ENCODE measurements around the gene SLC38A8. TPM values are rescaled to one million over a fixed set of nuclear protein-coding genes. Genes with fewer than 3 reads are reported as not detected.

The SLC38A8 gene
- total RNA-seq, 3 donors from 2014 or later: not detected

DNA sequence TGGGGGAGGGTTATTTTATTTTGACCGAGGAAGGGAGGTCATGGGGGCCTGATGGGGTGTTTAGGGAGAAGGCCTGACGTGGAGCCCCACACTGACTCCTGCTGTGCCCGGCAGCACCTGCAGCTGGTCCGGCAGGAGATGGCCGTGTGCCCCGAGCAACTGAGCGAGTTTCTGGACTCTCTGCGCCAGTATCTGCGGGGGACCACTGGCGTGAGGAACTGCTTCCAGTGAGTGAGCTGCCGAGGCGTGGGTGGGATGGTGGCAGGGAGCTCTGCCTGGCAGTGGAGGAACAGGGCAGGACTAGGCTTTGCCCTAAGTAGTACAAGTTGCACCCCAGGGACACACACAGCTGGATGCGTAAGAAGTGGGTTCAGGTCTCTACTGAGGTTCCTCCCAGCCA, 44.5 kb downstream of the SLC38A8 start:
- no peak overlapping the region for H3K4me3 ChIP-seq
- DNase-seq (ENCODE audit: low spot score in 2 of 2): no peak
- peaks cover 0 to 4% of the 10 kb centered on the region in 2 donors for H3K27me3 ChIP-seq
- TF ChIP-seq, protein P1, sequence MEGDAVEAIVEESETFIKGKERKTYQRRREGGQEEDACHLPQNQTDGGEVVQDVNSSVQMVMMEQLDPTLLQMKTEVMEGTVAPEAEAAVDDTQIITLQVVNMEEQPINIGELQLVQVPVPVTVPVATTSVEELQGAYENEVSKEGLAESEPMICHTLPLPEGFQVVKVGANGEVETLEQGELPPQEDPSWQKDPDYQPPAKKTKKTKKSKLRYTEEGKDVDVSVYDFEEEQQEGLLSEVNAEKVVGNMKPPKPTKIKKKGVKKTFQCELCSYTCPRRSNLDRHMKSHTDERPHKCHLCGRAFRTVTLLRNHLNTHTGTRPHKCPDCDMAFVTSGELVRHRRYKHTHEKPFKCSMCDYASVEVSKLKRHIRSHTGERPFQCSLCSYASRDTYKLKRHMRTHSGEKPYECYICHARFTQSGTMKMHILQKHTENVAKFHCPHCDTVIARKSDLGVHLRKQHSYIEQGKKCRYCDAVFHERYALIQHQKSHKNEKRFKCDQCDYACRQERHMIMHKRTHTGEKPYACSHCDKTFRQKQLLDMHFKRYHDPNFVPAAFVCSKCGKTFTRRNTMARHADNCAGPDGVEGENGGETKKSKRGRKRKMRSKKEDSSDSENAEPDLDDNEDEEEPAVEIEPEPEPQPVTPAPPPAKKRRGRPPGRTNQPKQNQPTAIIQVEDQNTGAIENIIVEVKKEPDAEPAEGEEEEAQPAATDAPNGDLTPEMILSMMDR (IDR thresholded peaks at IDR 0.05): no peak
- TF ChIP-seq POLR2A (IDR thresholded peaks at IDR 0.05) (no peak), POLR2AphosphoS5 (IDR thresholded peaks at IDR 0.05) (no peak)
- intact Hi-C loops (cut with DNase I; ENCODE audit: low total_unique reads): no loop called here
- no peak overlapping the region for H3K27ac ChIP-seq
- no peaks in the 10 kb centered on the region for H3K9me3 ChIP-seq
- no peaks in the 10 kb centered on the region for H3K36me3 ChIP-seq
- peaks cover 0 to 1% of the 10 kb centered on the region in 2 donors for H3K4me1 ChIP-seq

DNA sequence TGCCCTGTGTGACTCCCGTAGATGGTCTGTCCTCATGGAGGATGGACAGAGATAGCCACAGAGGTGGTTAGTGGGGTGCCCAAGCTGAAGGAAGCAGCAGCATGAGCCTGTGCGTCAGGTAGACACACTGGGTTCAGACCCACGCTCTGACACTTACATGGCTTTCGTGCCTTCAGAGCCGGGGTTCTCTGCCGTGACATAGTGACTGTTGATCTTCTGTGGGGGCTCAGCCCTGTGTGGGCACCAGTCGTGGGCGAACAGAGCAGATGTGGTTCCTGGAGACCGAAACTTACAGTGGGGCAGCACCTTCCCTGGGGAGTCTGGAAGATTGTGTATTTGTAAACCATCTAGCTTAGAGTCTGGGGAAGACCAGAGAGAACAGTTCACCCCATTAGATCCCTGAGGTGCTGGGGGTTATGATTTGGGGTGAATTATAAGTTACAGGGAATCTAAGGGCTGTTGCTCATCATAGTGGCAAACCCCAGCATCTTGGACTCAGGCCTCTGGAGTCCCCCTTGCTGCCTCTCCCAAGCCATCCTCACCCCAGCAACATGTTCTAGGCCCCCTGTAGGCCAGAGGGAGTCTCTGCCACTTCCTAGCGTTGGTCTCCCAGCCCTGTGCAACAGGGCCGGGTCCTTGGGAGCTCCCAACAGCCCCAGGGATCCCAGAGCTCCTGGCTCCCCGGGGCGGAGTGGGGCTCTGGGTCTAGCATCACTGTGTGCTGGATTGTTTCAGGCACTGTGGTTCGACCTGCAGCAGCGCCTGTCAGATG, 45.9 kb downstream of the SLC38A8 start:
- no peak for DNase-seq (ENCODE audit: low spot score in 2 of 2)
- Histone ChIP-seq H3K9me3 (no peaks in the 10 kb centered on the region), H3K27ac (no peak overlapping the region), H3K4me1 (peaks cover 0 to 5% of the 10 kb centered on the region in 2 donors), H3K4me3 (no peak overlapping the region), H3K36me3 (no peaks in the 10 kb centered on the region), H3K27me3 (peaks cover 0 to 4% of the 10 kb centered on the region in 2 donors)
- intact Hi-C loops (cut with DNase I; ENCODE audit: low total_unique reads): no loop called here
- TF ChIP-seq POLR2AphosphoS5 (IDR thresholded peaks at IDR 0.05) (no peak), POLR2A (IDR thresholded peaks at IDR 0.05) (no peak)
- TF ChIP-seq, protein P1 (IDR thresholded peaks at IDR 0.05): no peak

- no peak for DNase-seq (ENCODE audit: low spot score in 2 of 2)
- H3K4me3 ChIP-seq: no peak overlapping the region
- no peaks in the 10 kb centered on the region for H3K36me3 ChIP-seq
- peaks cover 0 to 5% of the 10 kb centered on the region in 2 donors for H3K4me1 ChIP-seq
- no peak overlapping the region for H3K27ac ChIP-seq
- TF ChIP-seq POLR2A (IDR thresholded peaks at IDR 0.05) (no peak), POLR2AphosphoS5 (IDR thresholded peaks at IDR 0.05) (no peak)
- TF ChIP-seq, protein P1 (IDR thresholded peaks at IDR 0.05): no peak
- intact Hi-C loops (cut with DNase I; ENCODE audit: low total_unique reads): no loop called here
- H3K27me3 ChIP-seq: peaks cover 0 to 4% of the 10 kb centered on the region in 2 donors
- no peaks in the 10 kb centered on the region for H3K9me3 ChIP-seq
Measured at GRCh38 chr16:83995754-83996153, 46.8 kb downstream of the SLC38A8 start.

DNA sequence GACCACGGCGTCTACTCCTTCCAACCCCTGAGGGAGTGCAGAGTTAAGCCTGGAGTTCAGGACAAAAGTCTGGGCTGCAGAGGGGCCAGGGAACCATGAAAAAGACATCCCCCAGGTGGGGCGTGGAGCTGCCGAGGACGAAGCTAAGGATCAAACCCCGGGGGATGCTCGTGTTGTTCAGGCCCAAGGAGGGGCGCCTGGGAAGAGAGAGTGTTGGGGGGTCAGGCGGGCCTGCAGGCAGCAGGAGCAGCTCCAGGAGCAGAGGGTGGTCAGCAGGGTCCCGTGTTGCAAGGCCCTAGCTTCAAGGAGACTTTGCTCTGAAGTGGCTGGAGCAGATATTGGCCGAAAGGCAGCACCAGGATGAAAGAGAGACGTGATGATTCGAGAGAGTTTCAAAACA, 47.9 kb downstream of the SLC38A8 start:
- Histone ChIP-seq H3K36me3 (no peaks in the 10 kb centered on the region), H3K27ac (no peak overlapping the region), H3K27me3 (peaks cover 0 to 4% of the 10 kb centered on the region in 2 donors), H3K4me3 (no peak overlapping the region), H3K4me1 (peaks cover 0 to 5% of the 10 kb centered on the region in 2 donors), H3K9me3 (no peaks in the 10 kb centered on the region)
- intact Hi-C loops (cut with DNase I; ENCODE audit: low total_unique reads): no loop called here
- TF ChIP-seq, protein P1 (IDR thresholded peaks at IDR 0.05): no peak
- no peak for TF ChIP-seq POLR2A (IDR thresholded peaks at IDR 0.05)
- TF ChIP-seq POLR2AphosphoS5 (IDR thresholded peaks at IDR 0.05): no peak
- no peak for DNase-seq (ENCODE audit: low spot score in 2 of 2)

GRCh38 chr16:83994087-83994486, 48.5 kb downstream of the SLC38A8 start:
- Histone ChIP-seq H3K36me3 (no peaks in the 10 kb centered on the region), H3K27me3 (peaks cover 0 to 4% of the 10 kb centered on the region in 2 donors), H3K27ac (no peak overlapping the region), H3K9me3 (no peaks in the 10 kb centered on the region), H3K4me3 (no peak overlapping the region), H3K4me1 (peaks cover 0 to 5% of the 10 kb centered on the region in 2 donors)
- no peak for DNase-seq (ENCODE audit: low spot score in 2 of 2)
- TF ChIP-seq, protein P1 (IDR thresholded peaks at IDR 0.05): no peak
- intact Hi-C loops (cut with DNase I; ENCODE audit: low total_unique reads): no loop called here
